ENCODE data around the gene RBM11.

RBM11 gene

GRCh38 chr21:14271641-14272040 is 55.7 kb downstream of the RBM11 start:
- no peak for DNase-seq

GRCh38 chr21:14273736-14274538 is 58.0 kb downstream of the RBM11 start:
- no peak for DNase-seq

GRCh38 chr21:14275702-14276205 is 59.8 kb downstream of the RBM11 start:
- no peak for DNase-seq

Measured in NCI-H2171 (cell line).